ENCODE data around the gene ST3GAL5. TPM values are rescaled to one million over a fixed set of nuclear protein-coding genes. Genes with fewer than 3 reads are reported as not detected.

The ST3GAL5 gene
- total and polyA plus RNA-seq, 2 experiments from 2014 or later, result 3.2 to 7.9 TPM

- no peak for TF ChIP-seq ZNF462 (CRISPR knock-in tag; IDR thresholded peaks at IDR 0.05)
- TF ChIP-seq ZNF114 (CRISPR knock-in tag; IDR thresholded peaks at IDR 0.05), result no peak
- TF ChIP-seq NANOG (IDR thresholded peaks at IDR 0.05; ENCODE audit: borderline replicate concordance), result no peak
- TF ChIP-seq EZH2 (IDR thresholded peaks at IDR 0.05; ENCODE audit: low read depth, unreplicated experiment), result no peak
Measured at GRCh38 chr2:85905187-85905666, 16.4 kb upstream of the ST3GAL5 start (continued).

GRCh38 chr2:85903849-85904248, 15.1 kb upstream of the ST3GAL5 start:
- Mint-ChIP-seq H3K4me3 (no peak overlapping the region), H3K36me3 (ENCODE audit: low read depth) (no peaks in the 10 kb centered on the region), H3K27me3 (ENCODE audit: insufficient read depth, low read depth, poor library complexity) (peaks cover 4% of the 10 kb centered on the region), H3K9me3 (no peaks in the 10 kb centered on the region), H3K4me1 (peaks cover 5% of the 10 kb centered on the region; the same call in 2 of the 3 replicates), H3K27ac (no peak overlapping the region)
- Histone ChIP-seq H3K4me3 (no peak overlapping the region), H4K20me1 (replicated peaks; ENCODE audit: insufficient read depth) (no peaks in the 10 kb centered on the region), H3K79me2 (replicated peaks; ENCODE audit: insufficient read depth) (no peaks in the 10 kb centered on the region), H3K4me1 (ENCODE audit: insufficient read depth) (peaks cover 3% of the 10 kb centered on the region; the same call in 1 of the 2 replicates), H3K9me2 (ENCODE audit: insufficient read depth) (no peaks in the 10 kb centered on the region), H3F3A (replicated peaks; ENCODE audit: low read depth) (no peaks in the 10 kb centered on the region), H3K27me3 (ENCODE audit: insufficient read depth) (no peaks in the 10 kb centered on the region), H3K36me3 (ENCODE audit: insufficient read depth) (no peaks in the 10 kb centered on the region), H2AFZ (no peak overlapping the region), H3K27ac (ENCODE audit: low read depth) (no peak overlapping the region), H3K4me2 (no peak overlapping the region)
- DNase-seq (ENCODE audit: low spot score), result no peak
- ATAC-seq, result no peak
- TF ChIP-seq EZH2 (IDR thresholded peaks at IDR 0.05; ENCODE audit: low read depth, unreplicated experiment), result no peak
- TF ChIP-seq EZH2phosphoT487 (IDR thresholded peaks at IDR 0.05; ENCODE audit: unreplicated experiment), result no peak
- no peak for TF ChIP-seq JUNB (IDR thresholded peaks at IDR 0.05; ENCODE audit: unreplicated experiment)
- TF ChIP-seq ZNF114 (CRISPR knock-in tag; IDR thresholded peaks at IDR 0.05), result no peak
- no peak for TF ChIP-seq REST (IDR thresholded peaks at IDR 0.05; ENCODE audit: unreplicated experiment)
- TF ChIP-seq CREB1 (CRISPR knock-in tag; IDR thresholded peaks at IDR 0.05; ENCODE audit: low read depth), result no peak
- TF ChIP-seq ZNF331 (CRISPR knock-in tag; IDR thresholded peaks at IDR 0.05; ENCODE audit: low read depth), result no peak

Data from GM23338 (cell line).